Measurements from ENCODE around the gene PHLDA3. TPM values are rescaled to one million over a fixed set of nuclear protein-coding genes. Genes with fewer than 3 reads are reported as not detected.

PHLDA3 gene
- total and polyA plus RNA-seq, 2 donors (not counting 3 experiments of a cell fraction or from before 2014, with no cell fraction given) = 21.4 to 29.5 TPM

DNA sequence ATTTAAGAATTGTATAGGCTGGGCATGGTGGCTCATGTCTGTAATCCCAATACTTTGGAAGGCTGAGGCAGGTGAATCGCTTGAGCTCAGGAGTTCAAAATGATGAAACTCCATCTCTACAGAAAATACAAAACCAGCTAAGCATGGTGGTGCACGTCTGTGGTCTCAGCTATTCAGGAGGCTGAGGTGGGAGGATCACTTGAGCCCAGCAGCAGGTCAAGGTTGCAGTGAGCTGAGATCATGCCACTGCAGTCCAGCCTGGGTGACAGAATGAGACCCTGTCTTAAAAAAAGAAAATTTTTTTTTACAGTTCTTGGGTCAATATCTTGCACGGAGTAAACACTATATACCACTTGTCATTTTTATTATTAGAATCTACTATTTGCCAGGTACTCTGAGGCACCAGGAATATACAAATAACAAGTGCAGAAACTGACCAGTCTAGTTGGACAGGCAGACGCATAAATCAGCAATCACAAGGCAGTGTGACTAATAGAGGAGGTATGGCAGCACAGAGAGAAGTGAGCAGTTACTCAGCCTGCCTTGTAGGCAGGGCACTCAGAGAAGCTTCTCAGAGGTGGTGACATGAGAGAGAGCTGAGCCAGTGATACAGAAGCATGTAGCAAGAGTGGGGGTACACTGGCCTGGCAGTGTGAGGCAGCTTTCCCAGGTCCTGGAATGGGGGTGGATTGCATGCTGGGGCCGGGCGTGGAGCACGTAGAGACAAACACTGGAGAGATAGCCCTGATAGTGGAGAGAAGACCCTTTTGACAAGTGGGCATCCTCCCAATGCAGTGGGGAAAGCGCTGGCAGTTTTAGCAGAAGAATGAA lies 8.0 kb downstream of the PHLDA3 start:
- no peaks in the 10 kb centered on the region for H3K27me3 ChIP-seq (ENCODE audit: control insufficient read depth in 2 of 2, insufficient read depth in 2 of 2, low read length in 2 of 2)
- POLR2A ChIA-PET = interaction anchor here (0.6 to 1.2 kb wide), 2 partner anchors 45 to 74 kb away, joined by 4 to 11 read pairs; partner anchors contain the start of gene CSRP1

More for the DNA sequence above, 8.0 kb downstream of the PHLDA3 start:
- DNase-seq (ENCODE audit: low read depth, low spot score) (peak; percentile 82), FAIRE-seq (peak; percentile 86)
- TF ChIP-seq JUN (IDR thresholded peaks at IDR 0.05; ENCODE audit: borderline replicate concordance, insufficient read depth, insufficient read length, low read depth) (peak; percentile 76), MYC (IDR thresholded peaks at IDR 0.05; ENCODE audit: low read depth, low read length) (no peak), FOS (IDR thresholded peaks at IDR 0.05; ENCODE audit: borderline replicate concordance, insufficient read depth, low read length) (peak; percentile 68), POLR2A (IDR thresholded peaks at IDR 0.05; ENCODE audit: low read depth, low read length) (peak; percentile 53), POLR2AphosphoS5 (IDR thresholded peaks at IDR 0.05; ENCODE audit: insufficient read depth, low read depth, low read length) (no peak), GATA2 (IDR thresholded peaks at IDR 0.05; ENCODE audit: insufficient read depth, insufficient read length, low read depth, low read length) (no peak), EZH2 (IDR thresholded peaks at IDR 0.05; ENCODE audit: borderline replicate concordance, low read depth, low read length, severe bottlenecking) (no peak)
- TF ChIP-seq, protein P1, sequence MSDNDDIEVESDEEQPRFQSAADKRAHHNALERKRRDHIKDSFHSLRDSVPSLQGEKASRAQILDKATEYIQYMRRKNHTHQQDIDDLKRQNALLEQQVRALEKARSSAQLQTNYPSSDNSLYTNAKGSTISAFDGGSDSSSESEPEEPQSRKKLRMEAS (IDR thresholded peaks at IDR 0.05; ENCODE audit: insufficient read depth, insufficient read length) = no peak
- TF ChIP-seq, protein P2, sequence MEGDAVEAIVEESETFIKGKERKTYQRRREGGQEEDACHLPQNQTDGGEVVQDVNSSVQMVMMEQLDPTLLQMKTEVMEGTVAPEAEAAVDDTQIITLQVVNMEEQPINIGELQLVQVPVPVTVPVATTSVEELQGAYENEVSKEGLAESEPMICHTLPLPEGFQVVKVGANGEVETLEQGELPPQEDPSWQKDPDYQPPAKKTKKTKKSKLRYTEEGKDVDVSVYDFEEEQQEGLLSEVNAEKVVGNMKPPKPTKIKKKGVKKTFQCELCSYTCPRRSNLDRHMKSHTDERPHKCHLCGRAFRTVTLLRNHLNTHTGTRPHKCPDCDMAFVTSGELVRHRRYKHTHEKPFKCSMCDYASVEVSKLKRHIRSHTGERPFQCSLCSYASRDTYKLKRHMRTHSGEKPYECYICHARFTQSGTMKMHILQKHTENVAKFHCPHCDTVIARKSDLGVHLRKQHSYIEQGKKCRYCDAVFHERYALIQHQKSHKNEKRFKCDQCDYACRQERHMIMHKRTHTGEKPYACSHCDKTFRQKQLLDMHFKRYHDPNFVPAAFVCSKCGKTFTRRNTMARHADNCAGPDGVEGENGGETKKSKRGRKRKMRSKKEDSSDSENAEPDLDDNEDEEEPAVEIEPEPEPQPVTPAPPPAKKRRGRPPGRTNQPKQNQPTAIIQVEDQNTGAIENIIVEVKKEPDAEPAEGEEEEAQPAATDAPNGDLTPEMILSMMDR (IDR thresholded peaks at IDR 0.05; ENCODE audit: extremely low read depth in 1 of 2, insufficient read depth in 1 of 2, low read depth in 1 of 2, low read length in 2 of 2) = no peak
- dilution Hi-C loops (cut with MboI; ENCODE audit: extremely low pct_ligation_motif_present, low sequenced_read_pairs) (no loop called here), intact Hi-C loops (cut with micrococcal nuclease) (no loop called here)
- no peaks in the 10 kb centered on the region for H3K9me3 ChIP-seq (replicated peaks; ENCODE audit: control insufficient read depth, insufficient read depth, low read length)
- no peaks in the 10 kb centered on the region for H3K79me2 ChIP-seq (ENCODE audit: control insufficient read depth, insufficient read depth, low read length)
- BruUV-seq (replicated peaks) = no TSS peak
- no peak overlapping the region for H3K4me2 ChIP-seq (ENCODE audit: insufficient read depth, low read length)
- H3K9ac ChIP-seq (replicated peaks; ENCODE audit: extremely low read depth, insufficient read depth, low read length) = no peak overlapping the region
- no peak overlapping the region for H3K27ac ChIP-seq (ENCODE audit: insufficient read depth, low read depth, low read length)
- H4K20me1 ChIP-seq (replicated peaks; ENCODE audit: control insufficient read depth, extremely low read depth, insufficient read depth, low read length) = no peaks in the 10 kb centered on the region
- H3K4me1 ChIP-seq (ENCODE audit: control insufficient read depth, extremely low read depth, insufficient read depth, low read length) = peaks cover 13% of the 10 kb centered on the region
- CTCF ChIA-PET = interaction anchor here (1.0 to 6.7 kb wide), 8 partner anchors 8 to 52 kb away, joined by 3 to 58 read pairs (median 8); partner anchors contain the start of gene PHLDA3
- no peak overlapping the region for H3K4me3 ChIP-seq (replicated peaks in 1 of 3; ENCODE audit: insufficient read depth in 1 of 3, low read depth in 1 of 3, low read length in 3 of 3)
- no peak overlapping the region for H2AFZ ChIP-seq (ENCODE audit: low read depth, low read length)
- peaks cover 0 to 12% of the 10 kb centered on the region in 2 experiments for H3K36me3 ChIP-seq (ENCODE audit: control insufficient read depth in 2 of 2, extremely low read depth in 1 of 2, insufficient read depth in 2 of 2, low read length in 2 of 2)
- H3K9me1 ChIP-seq (replicated peaks; ENCODE audit: control insufficient read depth, extremely low read depth, insufficient read depth, low read length) = no peaks in the 10 kb centered on the region
